K562 (cell line): Measurements from ENCODE around the gene BRME1. TPM values are rescaled to one million over a fixed set of nuclear protein-coding genes. Genes with fewer than 3 reads are reported as not detected.

Source experiments
- CREM ChIP-seq: IDR thresholded peaks from 2 replicates; pipeline ENCODE4 v1.6.1; 2014; ENCODE audit warnings: antibody characterized with exemption, low read depth
- CSDE1 ChIP-seq, 2 experiments: fragments of 450-650 bp; IDR thresholded peaks; 2 replicates each; pipeline ENCODE4 v1.6.1; 2016; ENCODE audit warnings: mild to moderate bottlenecking in 1 of 2
- PHB2 ChIP-seq: fragments of 450-650 bp; IDR thresholded peaks from 2 replicates; pipeline ENCODE4 v1.6.1; 2017; ENCODE audit warnings: low read depth
- RUNX1 ChIP-seq: sonication (generic); IDR thresholded peaks from 2 replicates; pipeline ENCODE4 v1.6.1; 2016; ENCODE audit warnings: antibody characterized with exemption, low read depth
- TAL1 ChIP-seq: fragments of 450-650 bp; IDR thresholded peaks from 2 replicates; pipeline ENCODE4 v1.6.1; 2016; ENCODE audit warnings: mild to moderate bottlenecking
- ZNF143 ChIP-seq: sonication (generic); formaldehyde crosslinking; IDR thresholded peaks from 2 replicates; pipeline ENCODE4 v1.9.0; 2022; ENCODE audit warnings: mild to moderate bottlenecking, missing genetic modification reagents
- polyA plus RNA-seq, 8 experiments: library from polyadenylated mRNA; depleted of rRNA in 4 of 8; stranded (reverse) in 5 of 8; unstranded in 3 of 8; fragments of >200 nt; fragmentation: Nextera tagmentation in 2 of 8; fragmentation: Illumina TruSeq in 1 of 8; extraction: Ambion mirVana in 2 of 8; extraction: Trizol in 1 of 8; gene quantifications; 2 replicates each; pipeline versions ENCODE4 v1.2.1 to v1.2.3, GENCODE V29; 2011 to 2014; ENCODE audit warnings: inconsistent platforms in 1 of 8, missing spikeins in 1 of 8
- total RNA-seq, 7 experiments: library from RNA; depleted of rRNA in 6 of 7; stranded (reverse); fragments of >200 nt in 6 of 7; fragmentation: Illumina TruSeq in 2 of 7; extraction: Trizol in 2 of 7; gene quantifications; 2 replicates each; pipeline versions ENCODE4 v1.2.1 to v1.2.3, GENCODE V29; 2011 to 2021; ENCODE audit warnings: low replicate concordance in 1 of 7
- TF ChIP-seq, protein P1 (sequence below): sonication (generic); formaldehyde crosslinking; IDR thresholded peaks from 2 replicates; pipeline ENCODE4 v1.8.1; 2023; ENCODE audit warnings: missing genetic modification reagents, mild to moderate bottlenecking, borderline replicate concordance
- TF ChIP-seq, protein P2 (sequence below): sonication (generic); formaldehyde crosslinking; IDR thresholded peaks from 2 replicates; pipeline ENCODE4 v1.8.0; 2022; ENCODE audit warnings: mild to moderate bottlenecking, missing genetic modification reagents
- TF ChIP-seq, protein P3 (sequence below): fragments of 450-650 bp; formaldehyde crosslinking; conservative IDR thresholded peaks from 2 replicates; pipeline ENCODE4 v1.4.0; 2022; ENCODE audit warnings: mild to moderate bottlenecking, missing genetic modification characterization
- TF ChIP-seq, protein P4 (sequence below), 2 experiments: IDR thresholded peaks; 2 replicates each; pipeline ENCODE4 v1.6.1; 2012; ENCODE audit warnings: improper control_type of control experiment in 2 of 2, low read depth in 2 of 2, low read length in 2 of 2, borderline replicate concordance in 1 of 2

Gene BRME1
- total and polyA plus RNA-seq, 9 of the 15 experiments (the other 6 are each of a cell fraction or from before 2014, with no cell fraction given): 0.75 to 6.1 (median 3.6) TPM

DNA sequence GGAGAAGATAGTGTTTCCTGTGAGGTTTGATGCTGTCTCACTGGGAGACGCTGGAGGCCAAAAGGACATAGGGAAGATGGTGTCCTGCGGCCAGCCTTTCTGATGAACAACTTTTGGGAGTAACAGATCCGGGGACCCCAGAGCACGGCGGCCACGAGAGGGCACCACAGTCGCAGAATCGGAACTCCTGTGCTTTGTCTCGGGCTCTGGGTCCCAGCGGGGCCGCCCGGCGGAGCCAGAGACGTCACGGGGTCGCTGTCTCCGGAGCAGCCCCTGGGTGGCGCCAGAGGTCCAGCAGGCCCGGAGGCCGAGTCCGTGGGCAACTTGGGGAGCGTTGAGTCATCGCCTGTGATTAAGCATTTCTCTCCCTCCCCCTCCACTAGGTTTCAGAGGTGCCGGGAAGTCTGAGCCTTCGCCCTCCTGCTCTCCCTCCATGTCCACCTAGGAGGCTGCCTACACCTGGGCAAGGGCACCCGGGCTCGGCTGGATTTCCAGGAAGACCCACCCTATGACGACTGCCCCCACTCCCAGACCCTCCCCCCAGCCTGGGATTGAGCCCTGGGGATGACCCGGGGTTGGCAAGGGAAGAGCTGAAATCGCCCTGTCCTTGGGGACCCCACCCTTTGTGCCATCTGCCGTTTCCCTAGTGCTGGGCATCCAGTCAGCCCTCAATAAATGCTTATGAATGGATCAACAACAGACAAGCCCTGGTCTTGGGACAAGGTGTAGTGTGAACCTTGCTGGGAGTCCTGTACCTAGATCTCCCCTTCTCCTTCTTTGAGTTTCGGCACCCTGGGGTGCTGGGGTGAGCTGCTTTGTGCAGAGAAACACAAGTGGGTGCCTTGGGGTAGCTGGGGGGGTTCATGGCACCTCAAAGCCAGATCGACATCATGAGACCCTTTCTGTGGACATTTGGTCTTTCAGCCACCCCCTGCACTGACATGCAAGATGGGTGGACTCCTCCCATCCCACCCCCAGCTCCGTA, 25.6 kb downstream of the BRME1 start (continued):
- TF ChIP-seq, protein P1, sequence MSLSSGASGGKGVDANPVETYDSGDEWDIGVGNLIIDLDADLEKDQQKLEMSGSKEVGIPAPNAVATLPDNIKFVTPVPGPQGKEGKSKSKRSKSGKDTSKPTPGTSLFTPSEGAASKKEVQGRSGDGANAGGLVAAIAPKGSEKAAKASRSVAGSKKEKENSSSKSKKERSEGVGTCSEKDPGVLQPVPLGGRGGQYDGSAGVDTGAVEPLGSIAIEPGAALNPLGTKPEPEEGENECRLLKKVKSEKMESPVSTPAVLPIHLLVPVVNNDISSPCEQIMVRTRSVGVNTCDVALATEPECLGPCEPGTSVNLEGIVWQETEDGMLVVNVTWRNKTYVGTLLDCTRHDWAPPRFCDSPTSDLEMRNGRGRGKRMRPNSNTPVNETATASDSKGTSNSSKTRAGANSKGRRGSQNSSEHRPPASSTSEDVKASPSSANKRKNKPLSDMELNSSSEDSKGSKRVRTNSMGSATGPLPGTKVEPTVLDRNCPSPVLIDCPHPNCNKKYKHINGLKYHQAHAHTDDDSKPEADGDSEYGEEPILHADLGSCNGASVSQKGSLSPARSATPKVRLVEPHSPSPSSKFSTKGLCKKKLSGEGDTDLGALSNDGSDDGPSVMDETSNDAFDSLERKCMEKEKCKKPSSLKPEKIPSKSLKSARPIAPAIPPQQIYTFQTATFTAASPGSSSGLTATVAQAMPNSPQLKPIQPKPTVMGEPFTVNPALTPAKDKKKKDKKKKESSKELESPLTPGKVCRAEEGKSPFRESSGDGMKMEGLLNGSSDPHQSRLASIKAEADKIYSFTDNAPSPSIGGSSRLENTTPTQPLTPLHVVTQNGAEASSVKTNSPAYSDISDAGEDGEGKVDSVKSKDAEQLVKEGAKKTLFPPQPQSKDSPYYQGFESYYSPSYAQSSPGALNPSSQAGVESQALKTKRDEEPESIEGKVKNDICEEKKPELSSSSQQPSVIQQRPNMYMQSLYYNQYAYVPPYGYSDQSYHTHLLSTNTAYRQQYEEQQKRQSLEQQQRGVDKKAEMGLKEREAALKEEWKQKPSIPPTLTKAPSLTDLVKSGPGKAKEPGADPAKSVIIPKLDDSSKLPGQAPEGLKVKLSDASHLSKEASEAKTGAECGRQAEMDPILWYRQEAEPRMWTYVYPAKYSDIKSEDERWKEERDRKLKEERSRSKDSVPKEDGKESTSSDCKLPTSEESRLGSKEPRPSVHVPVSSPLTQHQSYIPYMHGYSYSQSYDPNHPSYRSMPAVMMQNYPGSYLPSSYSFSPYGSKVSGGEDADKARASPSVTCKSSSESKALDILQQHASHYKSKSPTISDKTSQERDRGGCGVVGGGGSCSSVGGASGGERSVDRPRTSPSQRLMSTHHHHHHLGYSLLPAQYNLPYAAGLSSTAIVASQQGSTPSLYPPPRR: peak; percentile 73; the same call in 1 of the 2 replicates
- TF ChIP-seq, protein P2, sequence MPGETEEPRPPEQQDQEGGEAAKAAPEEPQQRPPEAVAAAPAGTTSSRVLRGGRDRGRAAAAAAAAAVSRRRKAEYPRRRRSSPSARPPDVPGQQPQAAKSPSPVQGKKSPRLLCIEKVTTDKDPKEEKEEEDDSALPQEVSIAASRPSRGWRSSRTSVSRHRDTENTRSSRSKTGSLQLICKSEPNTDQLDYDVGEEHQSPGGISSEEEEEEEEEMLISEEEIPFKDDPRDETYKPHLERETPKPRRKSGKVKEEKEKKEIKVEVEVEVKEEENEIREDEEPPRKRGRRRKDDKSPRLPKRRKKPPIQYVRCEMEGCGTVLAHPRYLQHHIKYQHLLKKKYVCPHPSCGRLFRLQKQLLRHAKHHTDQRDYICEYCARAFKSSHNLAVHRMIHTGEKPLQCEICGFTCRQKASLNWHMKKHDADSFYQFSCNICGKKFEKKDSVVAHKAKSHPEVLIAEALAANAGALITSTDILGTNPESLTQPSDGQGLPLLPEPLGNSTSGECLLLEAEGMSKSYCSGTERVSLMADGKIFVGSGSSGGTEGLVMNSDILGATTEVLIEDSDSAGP (CRISPR knock-in tag): 0 out of 2 replicates have a peak, but pooled peaks have one; percentile 14
- TF ChIP-seq TAL1 (no peak), RUNX1 (no peak), CREM (peak; percentile 94), ZNF143 (CRISPR knock-in tag) (no peak), CSDE1 (IDR thresholded peaks at IDR 0.05) (no peak), PHB2 (no peak)
- TF ChIP-seq, protein P3, sequence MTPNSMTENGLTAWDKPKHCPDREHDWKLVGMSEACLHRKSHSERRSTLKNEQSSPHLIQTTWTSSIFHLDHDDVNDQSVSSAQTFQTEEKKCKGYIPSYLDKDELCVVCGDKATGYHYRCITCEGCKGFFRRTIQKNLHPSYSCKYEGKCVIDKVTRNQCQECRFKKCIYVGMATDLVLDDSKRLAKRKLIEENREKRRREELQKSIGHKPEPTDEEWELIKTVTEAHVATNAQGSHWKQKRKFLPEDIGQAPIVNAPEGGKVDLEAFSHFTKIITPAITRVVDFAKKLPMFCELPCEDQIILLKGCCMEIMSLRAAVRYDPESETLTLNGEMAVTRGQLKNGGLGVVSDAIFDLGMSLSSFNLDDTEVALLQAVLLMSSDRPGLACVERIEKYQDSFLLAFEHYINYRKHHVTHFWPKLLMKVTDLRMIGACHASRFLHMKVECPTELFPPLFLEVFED (CRISPR knock-in tag): no peak
- TF ChIP-seq, protein P4, sequence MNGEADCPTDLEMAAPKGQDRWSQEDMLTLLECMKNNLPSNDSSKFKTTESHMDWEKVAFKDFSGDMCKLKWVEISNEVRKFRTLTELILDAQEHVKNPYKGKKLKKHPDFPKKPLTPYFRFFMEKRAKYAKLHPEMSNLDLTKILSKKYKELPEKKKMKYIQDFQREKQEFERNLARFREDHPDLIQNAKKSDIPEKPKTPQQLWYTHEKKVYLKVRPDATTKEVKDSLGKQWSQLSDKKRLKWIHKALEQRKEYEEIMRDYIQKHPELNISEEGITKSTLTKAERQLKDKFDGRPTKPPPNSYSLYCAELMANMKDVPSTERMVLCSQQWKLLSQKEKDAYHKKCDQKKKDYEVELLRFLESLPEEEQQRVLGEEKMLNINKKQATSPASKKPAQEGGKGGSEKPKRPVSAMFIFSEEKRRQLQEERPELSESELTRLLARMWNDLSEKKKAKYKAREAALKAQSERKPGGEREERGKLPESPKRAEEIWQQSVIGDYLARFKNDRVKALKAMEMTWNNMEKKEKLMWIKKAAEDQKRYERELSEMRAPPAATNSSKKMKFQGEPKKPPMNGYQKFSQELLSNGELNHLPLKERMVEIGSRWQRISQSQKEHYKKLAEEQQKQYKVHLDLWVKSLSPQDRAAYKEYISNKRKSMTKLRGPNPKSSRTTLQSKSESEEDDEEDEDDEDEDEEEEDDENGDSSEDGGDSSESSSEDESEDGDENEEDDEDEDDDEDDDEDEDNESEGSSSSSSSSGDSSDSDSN (IDR thresholded peaks at IDR 0.05; ENCODE audit: borderline replicate concordance in 1 of 2, low read depth in 2 of 2, low read length in 2 of 2): 0 out of 4 replicates have a peak, but pooled peaks of 1 of the 2 experiments have one; percentile 53
